Left lobe of liver (tissue), 2 donors: ENCODE results near the gene MMAB. TPM values are rescaled to one million over a fixed set of nuclear protein-coding genes. Genes with fewer than 3 reads are reported as not detected.

Experiments used
- ATAC-seq: fragments of 200-7000 bp; cut with Tn5 transposase; one replicate; pipeline ENCODE4 v1.9.1; 2020; ENCODE audit warnings: mild to moderate bottlenecking, moderate library complexity
- DNase-seq: peaks from one replicate; pipeline ENCODE4 v3.0.0-alpha.2; 2020; ENCODE audit warnings: low spot score
- total RNA-seq: library from RNA; stranded (reverse); gene quantifications from one replicate; pipeline ENCODE4 v1.2.1, GENCODE V29; 2021
- donor health status: DM: no; HTN: no; CAD: no; lungs with moderate emphysema.
- donor health status: DM: no; HTN: yes; CAD: no.

Gene MMAB
- total RNA-seq, 1 donor from 2014 or later: 41.1 TPM

GRCh38 chr12:109562871-109563270 is 10.4 kb downstream of the MMAB start:
- ATAC-seq: no peak
- no peak for DNase-seq

DNA sequence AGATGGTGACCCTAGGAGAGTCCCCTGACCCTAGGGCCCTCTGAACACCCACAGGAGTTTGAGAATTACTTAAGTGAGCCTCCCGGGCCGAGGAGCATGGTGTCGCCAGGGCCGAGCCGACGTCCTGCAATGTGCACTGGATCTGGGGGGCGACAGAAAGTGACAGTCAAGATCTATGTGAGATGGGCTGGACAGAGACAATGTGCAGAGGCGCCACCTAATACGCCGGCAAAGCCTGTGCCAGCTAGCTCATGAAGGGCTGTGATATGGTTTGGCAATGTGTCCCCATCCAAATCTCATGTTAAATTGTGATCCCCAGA is 11.6 kb downstream of the MMAB start:
- ATAC-seq (no peak), DNase-seq (no peak)

- no peak for ATAC-seq
- no peak for DNase-seq
Measured at GRCh38 chr12:109560867-109561710, 12.2 kb downstream of the MMAB start.

DNA sequence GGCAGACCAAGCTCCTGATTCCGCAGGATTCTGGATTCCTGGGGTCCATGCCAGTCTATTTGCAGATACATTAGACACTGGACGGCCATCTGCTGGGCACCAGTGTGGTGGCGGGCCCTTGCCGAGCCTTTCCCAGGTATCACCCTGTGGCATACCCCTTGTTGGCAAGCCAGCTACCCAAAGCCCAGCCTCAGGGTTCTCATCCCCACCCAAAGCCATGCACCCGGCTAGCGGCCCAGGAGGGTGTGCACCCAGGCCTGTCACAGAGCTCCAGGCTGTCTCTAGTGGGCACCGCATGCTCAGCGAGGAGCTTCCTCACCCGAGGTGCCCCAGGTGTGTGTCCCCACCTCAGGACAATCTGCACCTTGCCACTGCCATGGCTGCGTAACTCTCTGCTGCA is 13.7 kb downstream of the MMAB start:
- ATAC-seq (no peak), DNase-seq (no peak)

- DNase-seq (no peak), ATAC-seq (no peak)
Measured at GRCh38 chr12:109559200-109559505, 14.2 kb downstream of the MMAB start.

DNA sequence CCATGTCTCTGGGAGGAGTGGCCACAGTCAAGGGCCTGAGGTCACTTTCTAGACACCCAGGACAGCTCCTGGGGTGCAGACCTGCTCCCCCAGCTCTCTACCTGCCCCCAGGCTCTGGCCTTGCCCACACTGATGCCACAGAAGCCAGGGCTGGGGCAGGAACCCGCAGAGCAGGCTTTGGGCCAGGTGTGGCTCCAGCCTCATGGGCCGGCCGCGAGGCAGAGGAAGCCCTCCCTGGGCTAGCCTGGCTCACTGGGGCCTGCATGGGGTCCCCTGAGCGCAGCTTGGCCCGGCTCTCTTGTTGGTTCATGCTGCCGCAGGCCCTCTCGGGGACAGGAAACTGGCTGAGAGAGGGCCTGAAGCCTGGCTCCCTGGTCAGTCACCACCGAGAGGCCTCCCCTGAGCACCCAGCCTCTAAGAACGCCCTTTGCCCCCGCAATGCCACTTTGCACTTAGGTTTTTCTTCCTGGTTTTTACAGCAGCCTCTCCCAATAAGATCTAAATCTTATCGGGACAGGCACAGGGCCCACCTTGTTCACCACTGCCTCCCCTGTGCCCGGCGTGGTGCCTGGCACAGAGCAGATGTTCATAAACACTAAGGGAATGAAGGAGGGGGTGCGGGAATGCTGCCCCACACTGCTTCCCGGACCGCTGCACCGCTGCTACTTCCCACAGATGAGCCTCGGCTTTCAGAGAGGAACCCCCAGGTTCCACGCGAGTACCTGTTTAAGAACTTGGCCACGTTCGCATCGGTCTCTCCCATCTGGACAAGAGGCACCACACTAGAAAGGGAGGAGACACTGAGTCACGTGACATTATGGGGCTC is 14.7 kb downstream of the MMAB start:
- no peak for DNase-seq
- ATAC-seq: no peak

GRCh38 chr12:109557805-109558204 is 15.5 kb downstream of the MMAB start:
- no peak for DNase-seq
- no peak for ATAC-seq

DNA sequence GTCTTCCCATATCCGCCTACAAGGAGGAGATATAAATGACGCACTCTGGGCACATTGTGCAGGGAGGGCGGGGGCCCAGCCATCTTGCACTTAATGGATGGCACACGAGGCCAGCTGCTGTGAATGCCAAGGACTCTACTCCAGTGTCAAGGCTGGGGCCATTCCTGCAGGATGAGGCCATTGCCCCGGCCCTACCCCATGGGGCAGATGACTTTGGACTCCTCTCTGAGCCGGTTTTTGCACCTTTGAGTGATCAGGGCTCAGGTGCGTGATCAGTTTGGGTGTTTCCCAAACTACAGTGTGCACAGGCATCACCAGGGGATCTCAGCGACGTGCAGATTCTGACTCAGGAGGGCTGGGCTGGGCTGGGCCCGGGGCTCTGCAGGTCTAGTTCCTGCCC is 16.1 kb downstream of the MMAB start:
- DNase-seq (peak; percentile 63), ATAC-seq (peak; percentile 50)

- ATAC-seq (peak; percentile 45), DNase-seq (no peak)
Measured at GRCh38 chr12:109555431-109556315, 17.6 kb downstream of the MMAB start.

DNA sequence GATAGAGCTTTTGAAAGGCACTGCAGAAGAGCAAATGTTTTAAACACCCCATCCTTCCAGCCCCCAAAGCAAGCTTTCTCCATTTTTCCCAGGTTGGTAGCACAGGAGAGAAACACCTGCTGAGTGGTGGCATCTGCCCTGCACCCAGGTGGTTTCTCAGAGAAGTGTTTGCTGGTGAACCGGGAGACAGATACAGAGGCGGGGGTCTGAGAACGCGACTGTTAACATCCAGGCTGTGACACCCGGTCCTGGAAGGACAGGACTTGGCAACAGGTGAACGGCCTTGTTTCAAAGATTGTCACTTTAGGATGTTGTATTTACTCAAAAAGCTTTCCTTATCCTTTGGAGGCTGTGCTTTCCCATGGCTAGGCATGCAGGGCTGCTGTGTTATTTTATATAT is 18.5 kb downstream of the MMAB start:
- no peak for DNase-seq
- ATAC-seq: no peak

DNA sequence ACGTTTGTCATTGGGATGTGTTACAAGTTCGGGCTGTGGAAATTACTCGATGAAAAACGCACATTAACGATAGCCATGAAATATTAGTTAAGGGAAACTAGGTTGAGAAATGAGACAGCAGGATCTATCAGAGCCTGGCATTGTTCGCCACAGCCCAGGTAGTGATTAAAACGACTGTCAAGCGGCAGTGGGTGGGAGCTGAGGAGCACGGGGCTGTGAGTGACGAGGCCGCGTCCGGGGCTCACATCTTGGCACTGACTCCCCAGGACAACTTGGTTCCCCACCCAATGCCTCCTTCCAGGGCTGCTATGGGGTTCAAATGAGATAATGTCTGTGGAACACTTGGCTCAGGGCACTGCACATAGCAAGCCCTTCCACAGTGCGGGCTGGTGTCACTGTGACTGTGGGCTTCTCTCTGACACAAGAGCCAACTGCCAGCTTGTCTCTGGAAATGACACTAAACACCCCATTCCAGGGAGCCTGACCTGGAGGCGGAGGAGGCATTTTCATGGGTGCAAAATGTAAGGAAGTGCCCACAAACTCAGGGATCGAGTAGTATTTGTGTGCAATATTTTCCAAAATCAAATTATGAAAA is 19.3 kb downstream of the MMAB start:
- ATAC-seq (peak; percentile 12), DNase-seq (no peak)

GRCh38 chr12:109553483-109553882 is 19.8 kb downstream of the MMAB start:
- DNase-seq (no peak), ATAC-seq (no peak)

- no peak for DNase-seq
- ATAC-seq: no peak
Measured at GRCh38 chr12:109552971-109553370, 20.3 kb downstream of the MMAB start.

DNA sequence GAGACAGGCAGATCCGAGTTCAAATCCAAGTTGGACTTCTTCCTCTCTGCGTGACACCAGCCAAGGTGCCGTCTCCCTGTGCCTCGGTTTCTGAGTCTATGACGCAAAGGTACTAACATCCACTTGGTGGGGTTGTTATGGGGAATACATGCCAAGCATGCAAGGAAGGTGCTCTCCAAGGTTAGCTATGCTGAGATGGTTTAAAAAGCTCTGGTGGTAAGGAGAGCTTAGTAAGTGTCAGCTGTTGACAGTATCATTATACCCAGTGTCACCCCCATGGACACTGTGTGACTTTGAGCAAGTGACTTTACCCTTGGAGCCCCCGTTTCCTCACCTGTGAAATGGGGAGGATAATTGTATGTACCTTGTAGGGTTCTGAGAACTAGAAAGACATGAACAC is 22.2 kb downstream of the MMAB start:
- DNase-seq (no peak), ATAC-seq (no peak)

GRCh38 chr12:109550281-109550680 is 23.0 kb downstream of the MMAB start:
- no peak for ATAC-seq
- no peak for DNase-seq

- ATAC-seq: peak; percentile 53
- DNase-seq: no peak
Measured at GRCh38 chr12:109549613-109550270, 23.6 kb downstream of the MMAB start.

DNA sequence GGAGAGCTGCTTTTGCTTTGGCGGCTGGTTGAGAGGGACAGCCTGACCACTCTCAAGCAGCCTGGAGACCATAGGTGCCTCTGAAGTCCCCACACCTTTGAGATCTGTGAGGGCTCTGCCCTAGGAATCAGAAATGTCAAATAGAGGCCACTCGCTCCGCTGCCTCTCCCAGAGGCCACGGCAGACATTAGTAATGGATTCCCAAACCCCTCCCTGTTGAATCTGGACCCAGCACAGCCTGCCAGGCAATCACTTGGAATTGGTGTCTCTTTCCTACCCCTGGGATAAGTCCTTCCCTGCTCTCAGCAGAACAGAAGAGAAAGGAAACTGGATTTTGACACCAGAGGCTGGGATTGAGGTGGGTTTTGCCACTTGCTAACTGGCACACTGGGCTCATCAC is 25.0 kb downstream of the MMAB start:
- ATAC-seq: no peak
- DNase-seq: no peak

DNA sequence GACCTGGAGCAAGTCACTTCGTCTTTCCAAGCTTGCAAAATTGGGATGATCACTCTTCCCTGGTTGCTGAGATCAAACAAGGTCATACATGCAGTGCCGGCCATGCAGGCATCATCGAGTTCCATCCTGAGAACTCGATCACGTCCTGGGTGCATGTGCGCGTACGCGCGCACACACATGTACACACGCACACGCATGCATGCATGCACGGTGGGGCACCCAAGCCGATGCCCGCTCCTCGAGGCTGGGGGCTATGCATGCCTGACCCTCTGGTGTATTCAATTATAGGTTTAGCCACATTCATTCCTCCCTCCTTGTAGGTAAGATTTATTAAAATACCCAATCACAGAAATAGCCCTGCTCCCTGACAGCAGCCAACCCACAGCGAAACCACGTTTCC is 26.0 kb downstream of the MMAB start:
- DNase-seq: no peak
- no peak for ATAC-seq

- ATAC-seq (no peak), DNase-seq (no peak)
Measured at GRCh38 chr12:109545826-109546225, 27.5 kb downstream of the MMAB start.

- peak; percentile 66 for ATAC-seq
- no peak for DNase-seq
Measured at GRCh38 chr12:109544955-109545531, 28.3 kb downstream of the MMAB start.
